ENCODE results near the gene LPIN2. TPM values are rescaled to one million over a fixed set of nuclear protein-coding genes. Genes with fewer than 3 reads are reported as not detected.
A peak's percentile ranks its signal among the peaks of the same experiment; 100 is the strongest.

Gene LPIN2
- total and polyA plus RNA-seq, 2 of the 13 experiments (the other 11 are each of a cell fraction or from before 2014, with no cell fraction given) = 46.0 to 119 TPM

GRCh38 chr18:2984703-2985261 lies 28.2 kb downstream of the LPIN2 start (continued):
- TF ChIP-seq ZHX2 (IDR thresholded peaks at IDR 0.05; ENCODE audit: low read depth) (0 out of 2 replicates have a peak, but pooled peaks have one; percentile 24), ZHX2 (CRISPR knock-in tag; IDR thresholded peaks at IDR 0.05; ENCODE audit: borderline replicate concordance) (no peak), NFYB (CRISPR knock-in tag; IDR thresholded peaks at IDR 0.05) (no peak; the same call in 1 of the 2 replicates), ZNF543 (CRISPR knock-in tag; IDR thresholded peaks at IDR 0.05) (no peak), POLR2A (IDR thresholded peaks at IDR 0.05; ENCODE audit: insufficient read depth in 1 of 2, low read depth in 2 of 2, low read length in 2 of 2) (no peak), MED1 (CRISPR knock-in tag; IDR thresholded peaks at IDR 0.05) (peak; percentile 92), HOXA5 (CRISPR knock-in tag; IDR thresholded peaks at IDR 0.05) (no peak), ZNF256 (CRISPR knock-in tag; conservative IDR thresholded peaks at IDR 0.05) (0 out of 2 replicates have a peak, but pooled peaks have one; percentile 10), KLF12 (CRISPR knock-in tag; IDR thresholded peaks at IDR 0.05; ENCODE audit: borderline replicate concordance) (no peak), CC2D1A (CRISPR knock-in tag; IDR thresholded peaks at IDR 0.05) (no peak), LCORL (IDR thresholded peaks at IDR 0.05) (peak; percentile 88), LCORL (CRISPR knock-in tag; IDR thresholded peaks at IDR 0.05) (peak; percentile 96), ZFP82 (CRISPR knock-in tag; IDR thresholded peaks at IDR 0.05; ENCODE audit: borderline replicate concordance) (0 out of 2 replicates have a peak, but pooled peaks have one; percentile 15), HNRNPK (IDR thresholded peaks at IDR 0.05; ENCODE audit: low read depth, low read length, poor library complexity, severe bottlenecking) (no peak), ZNF414 (CRISPR knock-in tag; IDR thresholded peaks at IDR 0.05) (0 out of 2 replicates have a peak, but pooled peaks have one; percentile 40), SRSF4 (IDR thresholded peaks at IDR 0.05; ENCODE audit: low read depth, low read length, poor library complexity, severe bottlenecking) (no peak), SMARCE1 (IDR thresholded peaks at IDR 0.05; ENCODE audit: borderline replicate concordance) (no peak), ATF7-NPFF (CRISPR knock-in tag; IDR thresholded peaks at IDR 0.05; ENCODE audit: low read depth) (no peak), AKAP8 (CRISPR knock-in tag; IDR thresholded peaks at IDR 0.05) (0 out of 2 replicates have a peak, but pooled peaks have one; percentile 61), ZZZ3 (CRISPR knock-in tag; IDR thresholded peaks at IDR 0.05; ENCODE audit: borderline replicate concordance) (no peak), SOX13 (IDR thresholded peaks at IDR 0.05) (peak; percentile 97), SOX13 (CRISPR knock-in tag; conservative IDR thresholded peaks at IDR 0.05 in 1 of 2, IDR thresholded peaks at IDR 0.05 in 1 of 2) (peak in 1 of 2 experiments; percentile 99; a peak in 2 of 4 replicates), ZNF564 (CRISPR knock-in tag; IDR thresholded peaks at IDR 0.05) (no peak), FIP1L1 (IDR thresholded peaks at IDR 0.05; ENCODE audit: borderline replicate concordance, insufficient read depth, low read depth, low read length) (no peak), YEATS2 (CRISPR knock-in tag; IDR thresholded peaks at IDR 0.05; ENCODE audit: borderline replicate concordance) (no peak), U2AF1 (optimal IDR thresholded peaks at IDR 0.05; ENCODE audit: low read depth, low read length) (no peak)

All from HepG2 (cell line).